Neutrophil (primary cell): Measurements from ENCODE around the gene COL4A3.

Experiments
- H3K27ac ChIP-seq: fragments of 200-600 bp; sonication (generic); 2 replicates; pipeline ENCODE4 v1.5.1; 2016; ENCODE audit warnings: mild to moderate bottlenecking, moderate library complexity
- H3K27me3 ChIP-seq: fragments of 200-600 bp; sonication (generic); 2 replicates; pipeline ENCODE4 v1.6.0; 2016; ENCODE audit warnings: mild to moderate bottlenecking
- H3K36me3 ChIP-seq: fragments of 200-600 bp; sonication (generic); 2 replicates; pipeline ENCODE4 v1.5.1; 2017
- H3K4me1 ChIP-seq, 2 experiments: fragments of 200-600 bp in 1 of 2; sonication (generic) in 1 of 2; 1 replicate in 1 of 2; 2 replicates in 1 of 2; pipeline versions ENCODE4 v1.5.1 to v1.6.1; 2013 to 2016; ENCODE audit warnings: low read depth in 1 of 2, low read length in 1 of 2, mild to moderate bottlenecking in 1 of 2, moderate library complexity in 1 of 2; ENCODE audit not compliant: control insufficient read depth in 1 of 2, insufficient read depth in 1 of 2
- H3K4me3 ChIP-seq, 2 experiments: fragments of 200-600 bp in 1 of 2; sonication (generic) in 1 of 2; 1 replicate in 1 of 2; 2 replicates in 1 of 2; pipeline ENCODE4 v1.5.1; 2013 to 2016; ENCODE audit warnings: low read depth in 1 of 2, low read length in 1 of 2, mild to moderate bottlenecking in 1 of 2, moderate library complexity in 1 of 2
- H3K9me3 ChIP-seq: fragments of 200-600 bp; sonication (generic); 2 replicates; pipeline ENCODE4 v1.5.1; 2016
- TF ChIP-seq, protein P1 (sequence below): fragments of 200-600 bp; sonication (generic); IDR thresholded peaks from 2 replicates; pipeline ENCODE4 v1.5.1; 2016; ENCODE audit warnings: antibody characterized with exemption

COL4A3 gene

DNA sequence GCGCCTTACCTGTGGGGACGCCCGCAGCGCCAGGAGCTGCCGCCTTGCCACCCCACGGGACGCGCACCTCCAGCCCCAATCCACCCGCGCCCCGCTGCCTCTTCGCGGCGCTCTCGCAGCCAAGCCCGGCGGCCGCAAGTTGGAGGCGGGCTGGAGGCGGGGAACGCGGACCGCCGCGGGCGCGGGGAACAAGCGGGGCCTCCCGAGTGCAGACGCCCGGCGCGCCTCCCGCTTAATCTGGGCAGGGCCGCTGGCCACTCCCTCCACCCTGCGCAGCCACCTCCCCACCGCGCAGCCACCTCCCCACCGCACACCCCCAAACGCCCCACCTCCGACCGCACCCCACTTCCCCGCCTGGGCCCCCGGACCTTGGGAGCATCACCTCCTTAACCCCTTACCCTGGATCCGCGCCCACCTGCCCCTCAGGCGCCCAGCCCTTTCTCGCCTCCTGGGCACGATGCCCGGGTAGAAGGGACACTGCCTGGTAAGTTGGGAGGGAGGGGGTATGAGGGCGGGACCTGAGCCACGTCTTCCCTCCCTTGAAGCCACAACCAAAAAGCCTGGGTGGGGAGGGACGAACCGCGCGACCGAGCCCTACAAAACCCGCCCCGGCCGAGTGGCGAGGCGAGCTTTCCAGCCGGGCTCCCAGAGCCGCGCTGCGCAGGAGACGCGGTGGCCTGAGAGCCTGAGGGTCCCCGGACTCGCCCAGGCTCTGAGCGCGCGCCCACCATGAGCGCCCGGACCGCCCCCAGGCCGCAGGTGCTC lies at the start of gene COL4A3, which contains the start of gene COL4A4:
Gene COL4A3 (plus strand): TSS at position 627 of the 765 bp plus-strand sequence. CDS start 103 bp downstream, at position 730.
Gene COL4A4 (minus strand): TSS at position 208 of the 765 bp plus-strand sequence. CDS start 16,722 bp downstream, outside the sequence.
- H3K27me3 ChIP-seq, result peaks cover 67% of the 10 kb centered on the region
- TF ChIP-seq, protein P1, sequence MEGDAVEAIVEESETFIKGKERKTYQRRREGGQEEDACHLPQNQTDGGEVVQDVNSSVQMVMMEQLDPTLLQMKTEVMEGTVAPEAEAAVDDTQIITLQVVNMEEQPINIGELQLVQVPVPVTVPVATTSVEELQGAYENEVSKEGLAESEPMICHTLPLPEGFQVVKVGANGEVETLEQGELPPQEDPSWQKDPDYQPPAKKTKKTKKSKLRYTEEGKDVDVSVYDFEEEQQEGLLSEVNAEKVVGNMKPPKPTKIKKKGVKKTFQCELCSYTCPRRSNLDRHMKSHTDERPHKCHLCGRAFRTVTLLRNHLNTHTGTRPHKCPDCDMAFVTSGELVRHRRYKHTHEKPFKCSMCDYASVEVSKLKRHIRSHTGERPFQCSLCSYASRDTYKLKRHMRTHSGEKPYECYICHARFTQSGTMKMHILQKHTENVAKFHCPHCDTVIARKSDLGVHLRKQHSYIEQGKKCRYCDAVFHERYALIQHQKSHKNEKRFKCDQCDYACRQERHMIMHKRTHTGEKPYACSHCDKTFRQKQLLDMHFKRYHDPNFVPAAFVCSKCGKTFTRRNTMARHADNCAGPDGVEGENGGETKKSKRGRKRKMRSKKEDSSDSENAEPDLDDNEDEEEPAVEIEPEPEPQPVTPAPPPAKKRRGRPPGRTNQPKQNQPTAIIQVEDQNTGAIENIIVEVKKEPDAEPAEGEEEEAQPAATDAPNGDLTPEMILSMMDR, result no peak
- H3K27ac ChIP-seq, result no peak within 1 kb of the TSS
- H3K4me3 ChIP-seq, result no peak within 1 kb of the TSS
- no peaks in the 10 kb centered on the region for H3K9me3 ChIP-seq
- H3K36me3 ChIP-seq, result no peaks in the 10 kb centered on the region
- no peaks in the 10 kb centered on the region for H3K4me1 ChIP-seq

- Histone ChIP-seq H3K4me3 (no peak overlapping the region), H3K27ac (no peak overlapping the region), H3K36me3 (no peaks in the 10 kb centered on the region), H3K27me3 (no peaks in the 10 kb centered on the region), H3K4me1 (no peaks in the 10 kb centered on the region), H3K9me3 (no peaks in the 10 kb centered on the region)
- TF ChIP-seq, protein P1, result no peak
Observed at GRCh38 chr2:227115761-227116160, 48.7 kb upstream of the COL4A3 start.

GRCh38 chr2:227117027-227117426 lies 47.4 kb upstream of the COL4A3 start:
- H3K27ac ChIP-seq, result no peak overlapping the region
- no peaks in the 10 kb centered on the region for H3K9me3 ChIP-seq
- H3K27me3 ChIP-seq, result no peaks in the 10 kb centered on the region
- H3K4me3 ChIP-seq, result no peak overlapping the region
- no peaks in the 10 kb centered on the region for H3K36me3 ChIP-seq
- H3K4me1 ChIP-seq, result no peaks in the 10 kb centered on the region
- TF ChIP-seq, protein P1, result no peak

- no peaks in the 10 kb centered on the region for H3K4me1 ChIP-seq
- H3K36me3 ChIP-seq, result no peaks in the 10 kb centered on the region
- no peaks in the 10 kb centered on the region for H3K9me3 ChIP-seq
- no peaks in the 10 kb centered on the region for H3K27me3 ChIP-seq
- no peak overlapping the region for H3K4me3 ChIP-seq
- TF ChIP-seq, protein P1, result no peak
- no peak overlapping the region for H3K27ac ChIP-seq
Observed at GRCh38 chr2:227117852-227118251, 46.6 kb upstream of the COL4A3 start.

GRCh38 chr2:227118353-227118752 lies 46.1 kb upstream of the COL4A3 start:
- Histone ChIP-seq H3K27me3 (no peaks in the 10 kb centered on the region), H3K4me3 (no peak overlapping the region), H3K9me3 (no peaks in the 10 kb centered on the region), H3K4me1 (no peaks in the 10 kb centered on the region), H3K27ac (no peak overlapping the region), H3K36me3 (no peaks in the 10 kb centered on the region)
- TF ChIP-seq, protein P1, result no peak
